IMR-90 (cell line): ENCODE results near the gene LRRC41.
"Not testable (repeated sequence)": the region's sequence is repeated elsewhere in the genome, so short reads cannot be mapped to it uniquely, and the experiment has no call there.

Experiments used
- CEBPB ChIP-seq: IDR thresholded peaks from 2 replicates; pipeline ENCODE4 v1.6.1; 2012; ENCODE audit warnings: low read depth, low read length, improper control_type of control experiment
- CTCF ChIP-seq: conservative IDR thresholded peaks from 2 replicates; pipeline ENCODE4 v1.5.1; 2012; ENCODE audit warnings: mild to moderate bottlenecking, low read depth, low read length, improper control_type of control experiment
- FOS ChIP-seq: fragments of 150-350 bp; IDR thresholded peaks from 2 replicates; pipeline ENCODE4 v1.6.1; 2016; ENCODE audit warnings: low read depth, low read length
- NFE2L2 ChIP-seq: fragments of 150-350 bp; IDR thresholded peaks from 2 replicates; pipeline ENCODE4 v1.6.1; 2016; ENCODE audit warnings: low read depth, mild to moderate bottlenecking, low read length
- POLR2A ChIP-seq: IDR thresholded peaks from 2 replicates; pipeline ENCODE4 v1.6.1; 2012; ENCODE audit warnings: mild to moderate bottlenecking, low read depth, low read length
- RCOR1 ChIP-seq: IDR thresholded peaks from 2 replicates; pipeline ENCODE4 v1.6.1; 2012; ENCODE audit warnings: mild to moderate bottlenecking, low read length, improper control_type of control experiment; ENCODE audit not compliant: insufficient replicate concordance
- SMC3 ChIP-seq: fragments of 150-350 bp; IDR thresholded peaks from 2 replicates; pipeline ENCODE4 v1.6.1; 2016; ENCODE audit warnings: low read depth, mild to moderate bottlenecking, antibody characterized with exemption, low read length, moderate library complexity

- TF ChIP-seq POLR2A, CTCF, NFE2L2, RCOR1, SMC3, CEBPB, FOS: not testable (repeated sequence)
These were observed 24.8 kb upstream of the LRRC41 start for GRCh38 chr1:46328182-46328581.
